Measurements from ENCODE around the gene DNAJC17. TPM values are rescaled to one million over a fixed set of nuclear protein-coding genes. Genes with fewer than 3 reads are reported as not detected.

The DNAJC17 gene
- total RNA-seq, 1 donor from 2014 or later = 16.2 TPM

GRCh38 chr15:40830884-40831283, 23.6 kb upstream of the DNAJC17 start:
- DNase-seq (ENCODE audit: low read depth) = no peak

DNA sequence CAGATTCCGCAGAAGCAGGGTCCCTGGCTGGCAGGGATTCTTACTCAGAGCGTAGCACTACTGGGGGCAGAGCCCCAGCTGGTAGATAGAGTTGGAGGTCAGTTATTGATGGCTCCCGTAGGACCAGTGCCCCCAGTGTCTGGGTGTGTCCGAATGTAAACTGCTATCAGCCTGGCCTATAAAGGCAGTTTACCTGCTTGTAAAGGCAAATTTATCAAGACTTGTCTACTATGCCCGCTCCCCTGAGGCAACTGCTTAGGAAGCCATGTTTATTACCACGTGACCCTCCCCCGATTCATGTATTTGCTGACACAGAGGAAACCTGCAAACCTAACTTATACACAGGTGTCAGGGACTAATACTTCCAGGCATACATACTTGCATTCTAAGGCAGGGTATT, 21.8 kb upstream of the DNAJC17 start:
- DNase-seq (ENCODE audit: low read depth) = no peak

DNA sequence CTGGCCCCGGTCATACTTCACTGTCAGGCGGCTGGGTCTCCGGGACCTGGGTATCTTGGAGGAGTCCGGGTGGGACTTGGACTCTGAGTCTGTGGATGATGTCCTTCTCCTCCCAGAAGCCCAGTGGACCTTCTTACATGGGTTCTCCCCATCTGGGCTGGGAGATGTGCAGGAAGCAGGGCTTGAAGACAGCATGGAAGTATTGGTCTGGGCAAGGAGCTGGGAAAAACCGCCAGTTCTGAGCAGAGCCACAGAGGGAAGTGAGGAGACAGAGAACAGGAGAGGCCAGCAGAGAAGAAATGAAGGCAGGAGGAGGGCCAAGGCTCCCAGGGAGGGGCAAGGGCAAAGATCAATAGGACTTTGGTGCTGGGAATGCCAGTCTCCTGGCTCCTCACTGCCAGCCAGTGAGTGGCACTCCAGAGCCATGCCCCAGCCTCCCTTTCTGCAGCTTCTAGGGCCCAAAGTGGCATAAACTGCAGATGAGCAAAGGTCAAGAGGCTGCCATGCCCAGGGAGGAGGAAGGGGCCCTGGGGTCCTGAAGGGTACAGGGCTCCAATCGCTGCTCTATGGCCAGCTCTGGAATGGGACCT, 21.3 kb upstream of the DNAJC17 start, which contains the start of gene PPP1R14D:
PPP1R14D (minus strand) TSS at position 262 of the 590 bp plus-strand sequence; CDS start at position 195, 67 bp downstream.
- no peak for DNase-seq (ENCODE audit: low read depth)

GRCh38 chr15:40826423-40827075, 19.3 kb upstream of the DNAJC17 start:
- no peak for DNase-seq (ENCODE audit: low read depth)

DNA sequence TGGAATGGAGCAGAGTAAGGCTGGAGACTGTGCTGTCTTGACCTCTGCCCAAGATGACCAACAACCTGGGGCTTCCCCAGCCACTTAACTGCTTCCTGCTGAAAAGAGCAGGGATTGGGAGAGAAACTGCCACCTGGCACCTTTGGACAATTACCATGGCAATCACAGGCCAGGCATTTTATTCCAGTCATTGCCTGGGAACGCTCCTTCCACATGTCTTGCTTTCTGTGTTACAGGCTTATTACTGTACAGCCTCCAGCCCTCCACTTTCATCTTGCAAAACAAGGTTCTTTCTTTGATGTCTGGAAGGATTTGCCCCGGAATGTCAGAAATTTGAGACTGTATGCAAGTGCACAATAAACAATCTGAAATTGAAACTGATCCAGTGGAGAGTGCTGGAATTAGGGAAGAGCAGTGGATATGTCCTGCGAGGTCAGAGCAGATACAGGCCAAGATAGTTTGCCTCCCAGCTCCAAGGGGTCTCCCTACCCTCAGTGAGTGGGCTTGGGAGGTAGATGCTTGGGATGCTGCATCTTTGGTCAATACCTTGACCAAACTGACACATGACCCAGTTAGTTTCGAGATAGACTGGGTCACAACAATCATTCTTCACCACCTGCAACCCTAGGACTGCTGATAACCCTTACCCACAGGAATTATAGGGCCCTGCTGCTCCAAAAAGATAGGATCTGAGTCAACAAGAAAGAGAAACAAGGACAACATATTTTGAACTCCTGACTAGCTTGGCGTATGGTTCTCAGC, 18.6 kb upstream of the DNAJC17 start:
- peak; percentile 79 for DNase-seq (ENCODE audit: low read depth)

DNA sequence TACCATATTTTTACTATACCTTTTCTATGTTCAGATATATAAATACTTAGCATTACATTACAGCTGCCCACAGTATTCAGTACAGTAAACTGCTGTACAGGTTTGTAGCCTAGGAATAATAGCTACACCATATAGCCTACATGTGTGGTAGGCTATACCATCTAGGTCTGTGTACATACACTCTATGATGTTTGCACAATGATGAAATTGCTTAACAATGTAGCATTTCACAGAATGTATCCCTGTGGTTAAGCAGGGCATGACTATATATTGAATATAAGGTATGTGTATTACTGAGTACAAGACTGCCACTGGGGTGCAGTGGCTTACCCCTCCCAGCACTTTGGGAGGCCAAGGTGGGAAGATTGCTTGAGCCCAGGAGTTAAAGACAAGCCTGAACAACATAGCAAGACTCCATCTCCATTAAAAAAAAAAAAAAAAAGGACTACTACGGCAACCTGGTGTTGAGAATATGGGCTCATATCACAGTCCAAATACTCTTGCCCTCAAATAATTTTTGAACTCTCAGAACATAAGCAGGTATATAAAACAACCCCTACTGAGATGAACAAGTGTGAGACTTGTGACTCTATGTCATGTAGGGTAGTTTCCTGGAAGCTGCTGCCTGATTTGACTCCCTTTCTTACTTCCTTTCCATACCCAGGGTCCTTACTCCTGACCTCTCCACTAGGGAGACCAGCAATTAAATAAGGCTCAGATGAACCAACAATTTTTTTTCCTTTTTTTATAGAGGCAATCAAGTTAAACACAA, 16.5 kb upstream of the DNAJC17 start:
- no peak for DNase-seq (ENCODE audit: low read depth)

- no peak for DNase-seq (ENCODE audit: low read depth)
Measured at GRCh38 chr15:40821195-40821594, 13.9 kb upstream of the DNAJC17 start.

GRCh38 chr15:40819048-40819447, 11.8 kb upstream of the DNAJC17 start:
- no peak for DNase-seq (ENCODE audit: low read depth)

- peak; percentile 79 for DNase-seq (ENCODE audit: low read depth)
Measured at GRCh38 chr15:40815042-40815698, 7.9 kb upstream of the DNAJC17 start.

GRCh38 chr15:40812721-40813425, 5.6 kb upstream of the DNAJC17 start:
- DNase-seq (ENCODE audit: low read depth) = no peak

GRCh38 chr15:40808861-40809450, 1.7 kb upstream of the DNAJC17 start:
- no peak for DNase-seq (ENCODE audit: low read depth)

DNA sequence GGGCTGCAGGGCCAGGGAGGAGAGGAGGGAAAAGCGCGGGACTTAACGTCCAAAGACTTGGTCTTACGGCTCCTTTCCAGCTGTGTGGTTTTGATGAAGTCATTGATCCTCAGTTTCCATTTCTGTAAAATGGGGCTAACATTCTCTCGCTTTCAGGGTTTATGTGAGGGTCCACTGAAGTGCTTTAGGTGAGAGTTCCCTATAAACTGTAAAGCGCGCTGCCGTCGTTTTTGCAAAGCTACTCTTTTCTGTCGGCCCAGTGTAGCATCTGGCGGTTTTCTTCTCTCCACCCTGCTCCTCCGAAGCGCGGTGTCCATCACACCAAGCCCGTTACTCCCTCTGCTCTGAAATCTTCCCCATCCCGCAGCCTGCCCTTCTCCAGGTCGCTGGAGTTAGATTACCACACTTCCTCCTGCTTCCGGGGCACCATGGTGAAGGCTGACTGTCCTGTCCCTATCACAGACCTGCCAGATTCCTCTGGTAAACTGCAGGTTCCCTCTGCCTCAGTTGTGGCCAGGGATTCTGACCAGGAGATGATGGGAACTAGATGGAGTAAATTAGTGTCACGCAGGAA, 702 bp upstream of the DNAJC17 start:
- DNase-seq (ENCODE audit: low read depth) = peak; percentile 32

DNA sequence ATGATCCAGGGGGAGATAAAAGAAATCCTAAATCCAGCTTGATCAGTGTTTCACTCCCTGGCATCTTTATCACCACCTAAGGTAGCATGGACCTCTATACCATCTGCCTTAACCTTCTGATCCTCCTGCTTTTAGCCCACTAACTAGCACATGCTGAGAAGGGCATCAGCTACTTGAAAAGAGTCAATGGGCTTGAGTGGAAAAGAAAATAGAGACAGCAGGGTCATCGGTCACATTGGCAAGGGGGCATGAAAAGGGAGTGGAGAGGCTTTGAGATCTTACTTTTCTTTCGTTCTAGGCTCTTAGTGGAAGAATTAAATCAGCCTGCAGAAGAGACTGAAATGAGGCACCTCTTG, 623 bp downstream of the DNAJC17 start:
- no peak for DNase-seq (ENCODE audit: low read depth)

GRCh38 chr15:40803688-40804087, 3.6 kb downstream of the DNAJC17 start:
- no peak for DNase-seq (ENCODE audit: low read depth)

GRCh38 chr15:40803076-40803475, 4.2 kb downstream of the DNAJC17 start:
- no peak for DNase-seq (ENCODE audit: low read depth)

DNA sequence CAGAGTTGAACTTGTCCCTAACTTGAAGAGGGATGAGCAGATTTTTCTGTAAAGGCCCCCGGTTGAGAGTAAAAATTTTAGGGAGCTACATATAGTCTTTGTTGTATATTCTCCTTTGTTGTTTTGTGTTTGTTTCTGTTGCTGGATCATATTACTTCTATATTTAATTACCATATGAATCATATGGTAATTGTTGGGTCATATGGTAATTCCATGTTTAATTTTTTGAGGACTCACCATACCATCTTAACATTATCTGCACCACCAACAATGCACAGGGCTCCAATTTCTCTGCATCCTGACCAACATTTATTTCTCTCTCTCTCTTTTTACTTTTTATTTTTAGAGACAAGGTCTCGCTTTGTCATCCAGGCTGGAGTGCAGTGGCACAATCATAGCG, 7.8 kb downstream of the DNAJC17 start:
- DNase-seq (ENCODE audit: low read depth) = no peak

- no peak for DNase-seq (ENCODE audit: low read depth)
Measured at GRCh38 chr15:40796512-40796911, 10.8 kb downstream of the DNAJC17 start.

DNA sequence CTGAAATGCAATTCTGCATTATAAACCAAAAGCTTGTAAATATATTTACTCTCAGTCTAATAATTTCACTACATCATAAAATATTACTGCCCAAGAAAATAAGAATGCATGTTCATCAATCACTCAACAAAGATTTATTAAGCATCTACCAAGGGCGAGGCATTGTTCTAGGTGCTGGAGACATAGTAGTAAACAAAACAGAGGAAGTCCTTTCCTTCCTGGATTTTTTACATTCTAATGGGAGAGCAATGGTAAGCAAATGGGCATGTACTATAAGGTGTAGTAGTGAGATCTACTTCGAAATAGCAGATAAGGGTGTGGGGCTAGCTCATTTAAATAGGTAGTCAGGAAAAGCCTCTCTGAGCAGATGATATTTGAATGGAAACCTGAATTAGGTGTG, 11.2 kb downstream of the DNAJC17 start:
- peak; percentile 37 for DNase-seq (ENCODE audit: low read depth)

- peak; percentile 98 for DNase-seq (ENCODE audit: low read depth)
Measured at GRCh38 chr15:40793216-40793989, 13.9 kb downstream of the DNAJC17 start.

DNA sequence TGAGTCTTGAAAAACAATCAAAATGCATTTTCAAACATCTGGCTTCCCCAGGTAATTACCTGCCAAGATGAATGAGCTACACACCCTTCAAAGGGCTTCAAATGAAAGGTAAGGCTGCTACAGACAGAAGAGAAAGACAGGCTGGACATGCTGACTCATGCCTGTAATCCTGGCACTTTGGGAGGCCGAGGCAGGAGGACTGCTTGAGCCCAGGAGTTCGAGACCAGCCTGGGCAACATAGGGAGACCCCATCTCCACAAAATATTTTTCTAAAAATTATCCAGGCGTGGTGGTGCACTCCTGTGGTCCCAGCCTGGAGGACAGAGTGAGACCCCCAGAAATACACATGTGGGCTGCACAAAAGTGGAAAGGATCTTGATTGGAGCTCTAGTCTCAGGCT, 14.9 kb downstream of the DNAJC17 start:
- no peak for DNase-seq (ENCODE audit: low read depth)
